ENCODE measurements around the gene TMED9. TPM values are rescaled to one million over a fixed set of nuclear protein-coding genes. Genes with fewer than 3 reads are reported as not detected.

The TMED9 gene
- total and polyA plus RNA-seq, 9 of the 15 experiments (the other 6 are each of a cell fraction or from before 2014, with no cell fraction given): 43.7 to 301 (median 90.0) TPM

DNA sequence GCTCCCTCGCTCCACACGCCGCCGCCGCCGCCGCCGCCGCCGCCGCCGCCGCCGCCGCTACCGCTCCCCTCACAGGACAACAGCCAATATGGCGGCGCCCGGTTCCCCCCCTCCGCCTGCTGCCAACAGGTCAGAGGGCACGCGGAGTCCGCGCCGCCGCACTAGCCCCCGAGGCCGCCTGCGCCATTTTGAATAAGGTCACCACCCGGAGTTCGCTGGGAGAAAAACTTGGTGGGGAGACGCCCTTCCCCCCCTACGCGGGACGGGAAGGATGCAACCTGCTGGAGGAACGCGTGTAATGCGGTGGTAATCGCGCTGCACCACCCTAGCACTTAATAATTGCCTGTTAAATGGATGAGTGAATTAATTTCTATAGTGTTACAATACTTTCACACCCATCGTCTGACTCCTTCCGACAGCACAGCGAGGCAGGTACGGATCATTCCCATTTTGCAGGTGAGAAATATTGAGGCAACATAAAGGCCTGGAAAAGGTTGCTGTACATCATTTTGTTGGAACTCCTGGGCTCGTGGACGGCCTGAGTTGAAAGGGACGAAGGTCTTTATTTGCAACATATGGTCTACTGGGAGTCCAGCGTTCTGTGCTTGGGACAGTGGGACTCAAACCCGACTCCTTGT is 37.4 kb upstream of the TMED9 start, which contains the start of gene FAM193B (continued):
- TF ChIP-seq, protein P1, sequence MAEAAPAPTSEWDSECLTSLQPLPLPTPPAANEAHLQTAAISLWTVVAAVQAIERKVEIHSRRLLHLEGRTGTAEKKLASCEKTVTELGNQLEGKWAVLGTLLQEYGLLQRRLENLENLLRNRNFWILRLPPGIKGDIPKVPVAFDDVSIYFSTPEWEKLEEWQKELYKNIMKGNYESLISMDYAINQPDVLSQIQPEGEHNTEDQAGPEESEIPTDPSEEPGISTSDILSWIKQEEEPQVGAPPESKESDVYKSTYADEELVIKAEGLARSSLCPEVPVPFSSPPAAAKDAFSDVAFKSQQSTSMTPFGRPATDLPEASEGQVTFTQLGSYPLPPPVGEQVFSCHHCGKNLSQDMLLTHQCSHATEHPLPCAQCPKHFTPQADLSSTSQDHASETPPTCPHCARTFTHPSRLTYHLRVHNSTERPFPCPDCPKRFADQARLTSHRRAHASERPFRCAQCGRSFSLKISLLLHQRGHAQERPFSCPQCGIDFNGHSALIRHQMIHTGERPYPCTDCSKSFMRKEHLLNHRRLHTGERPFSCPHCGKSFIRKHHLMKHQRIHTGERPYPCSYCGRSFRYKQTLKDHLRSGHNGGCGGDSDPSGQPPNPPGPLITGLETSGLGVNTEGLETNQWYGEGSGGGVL (CRISPR knock-in tag; IDR thresholded peaks at IDR 0.05): no peak
- TF ChIP-seq KDM1A (IDR thresholded peaks at IDR 0.05): peak; percentile 85 to 88
- TF ChIP-seq ARNT (IDR thresholded peaks at IDR 0.05): 0 out of 4 replicates have a peak, but pooled peaks of 1 of the 2 experiments have one; percentile 23
- no peak for TF ChIP-seq ZNF174 (CRISPR knock-in tag; IDR thresholded peaks at IDR 0.05)
- TF ChIP-seq BRCA1 (IDR thresholded peaks at IDR 0.05): no peak
- no peak for TF ChIP-seq BRCA1 (CRISPR knock-in tag; IDR thresholded peaks at IDR 0.05)
- peak; percentile 83 for TF ChIP-seq POLR2G (IDR thresholded peaks at IDR 0.05; ENCODE audit: low read depth, low read length)
- TF ChIP-seq, protein P2, sequence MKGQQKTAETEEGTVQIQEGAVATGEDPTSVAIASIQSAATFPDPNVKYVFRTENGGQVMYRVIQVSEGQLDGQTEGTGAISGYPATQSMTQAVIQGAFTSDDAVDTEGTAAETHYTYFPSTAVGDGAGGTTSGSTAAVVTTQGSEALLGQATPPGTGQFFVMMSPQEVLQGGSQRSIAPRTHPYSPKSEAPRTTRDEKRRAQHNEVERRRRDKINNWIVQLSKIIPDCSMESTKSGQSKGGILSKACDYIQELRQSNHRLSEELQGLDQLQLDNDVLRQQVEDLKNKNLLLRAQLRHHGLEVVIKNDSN (CRISPR knock-in tag; IDR thresholded peaks at IDR 0.05): 0 out of 2 replicates have a peak, but pooled peaks have one; percentile 30
- TF ChIP-seq, protein P3, sequence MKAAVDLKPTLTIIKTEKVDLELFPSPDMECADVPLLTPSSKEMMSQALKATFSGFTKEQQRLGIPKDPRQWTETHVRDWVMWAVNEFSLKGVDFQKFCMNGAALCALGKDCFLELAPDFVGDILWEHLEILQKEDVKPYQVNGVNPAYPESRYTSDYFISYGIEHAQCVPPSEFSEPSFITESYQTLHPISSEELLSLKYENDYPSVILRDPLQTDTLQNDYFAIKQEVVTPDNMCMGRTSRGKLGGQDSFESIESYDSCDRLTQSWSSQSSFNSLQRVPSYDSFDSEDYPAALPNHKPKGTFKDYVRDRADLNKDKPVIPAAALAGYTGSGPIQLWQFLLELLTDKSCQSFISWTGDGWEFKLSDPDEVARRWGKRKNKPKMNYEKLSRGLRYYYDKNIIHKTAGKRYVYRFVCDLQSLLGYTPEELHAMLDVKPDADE (conservative IDR thresholded peaks at IDR 0.05; ENCODE audit: control insufficient read depth, low read depth, low read length): peak; percentile 81
- TF ChIP-seq, protein P4, sequence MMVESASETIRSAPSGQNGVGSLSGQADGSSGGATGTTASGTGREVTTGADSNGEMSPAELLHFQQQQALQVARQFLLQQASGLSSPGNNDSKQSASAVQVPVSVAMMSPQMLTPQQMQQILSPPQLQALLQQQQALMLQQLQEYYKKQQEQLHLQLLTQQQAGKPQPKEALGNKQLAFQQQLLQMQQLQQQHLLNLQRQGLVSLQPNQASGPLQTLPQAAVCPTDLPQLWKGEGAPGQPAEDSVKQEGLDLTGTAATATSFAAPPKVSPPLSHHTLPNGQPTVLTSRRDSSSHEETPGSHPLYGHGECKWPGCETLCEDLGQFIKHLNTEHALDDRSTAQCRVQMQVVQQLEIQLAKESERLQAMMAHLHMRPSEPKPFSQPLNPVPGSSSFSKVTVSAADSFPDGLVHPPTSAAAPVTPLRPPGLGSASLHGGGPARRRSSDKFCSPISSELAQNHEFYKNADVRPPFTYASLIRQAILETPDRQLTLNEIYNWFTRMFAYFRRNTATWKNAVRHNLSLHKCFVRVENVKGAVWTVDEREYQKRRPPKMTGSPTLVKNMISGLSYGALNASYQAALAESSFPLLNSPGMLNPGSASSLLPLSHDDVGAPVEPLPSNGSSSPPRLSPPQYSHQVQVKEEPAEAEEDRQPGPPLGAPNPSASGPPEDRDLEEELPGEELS (CRISPR knock-in tag; IDR thresholded peaks at IDR 0.05; ENCODE audit: borderline replicate concordance): no peak
- peak; percentile 44 to 63; a peak in 2 of 4 replicates for TF ChIP-seq FOXK2 (conservative IDR thresholded peaks at IDR 0.05 in 1 of 2, IDR thresholded peaks at IDR 0.05 in 1 of 2; ENCODE audit: low read depth in 2 of 2)
- TF ChIP-seq, protein P5, sequence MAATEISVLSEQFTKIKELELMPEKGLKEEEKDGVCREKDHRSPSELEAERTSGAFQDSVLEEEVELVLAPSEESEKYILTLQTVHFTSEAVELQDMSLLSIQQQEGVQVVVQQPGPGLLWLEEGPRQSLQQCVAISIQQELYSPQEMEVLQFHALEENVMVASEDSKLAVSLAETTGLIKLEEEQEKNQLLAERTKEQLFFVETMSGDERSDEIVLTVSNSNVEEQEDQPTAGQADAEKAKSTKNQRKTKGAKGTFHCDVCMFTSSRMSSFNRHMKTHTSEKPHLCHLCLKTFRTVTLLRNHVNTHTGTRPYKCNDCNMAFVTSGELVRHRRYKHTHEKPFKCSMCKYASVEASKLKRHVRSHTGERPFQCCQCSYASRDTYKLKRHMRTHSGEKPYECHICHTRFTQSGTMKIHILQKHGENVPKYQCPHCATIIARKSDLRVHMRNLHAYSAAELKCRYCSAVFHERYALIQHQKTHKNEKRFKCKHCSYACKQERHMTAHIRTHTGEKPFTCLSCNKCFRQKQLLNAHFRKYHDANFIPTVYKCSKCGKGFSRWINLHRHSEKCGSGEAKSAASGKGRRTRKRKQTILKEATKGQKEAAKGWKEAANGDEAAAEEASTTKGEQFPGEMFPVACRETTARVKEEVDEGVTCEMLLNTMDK (IDR thresholded peaks at IDR 0.05; ENCODE audit: borderline replicate concordance, insufficient read depth, low read depth, low read length, poor library complexity, severe bottlenecking): no peak
- TF ChIP-seq NR2C1 (IDR thresholded peaks at IDR 0.05): peak; percentile 98
- peak; percentile 99 for TF ChIP-seq NR2C1 (tag; IDR thresholded peaks at IDR 0.05)
- TF ChIP-seq BCOR (IDR thresholded peaks at IDR 0.05): peak; percentile 98
- peak; percentile 63; the same call in 1 of the 2 replicates for TF ChIP-seq RB1 (IDR thresholded peaks at IDR 0.05; ENCODE audit: low read depth)
- TF ChIP-seq, protein P6, sequence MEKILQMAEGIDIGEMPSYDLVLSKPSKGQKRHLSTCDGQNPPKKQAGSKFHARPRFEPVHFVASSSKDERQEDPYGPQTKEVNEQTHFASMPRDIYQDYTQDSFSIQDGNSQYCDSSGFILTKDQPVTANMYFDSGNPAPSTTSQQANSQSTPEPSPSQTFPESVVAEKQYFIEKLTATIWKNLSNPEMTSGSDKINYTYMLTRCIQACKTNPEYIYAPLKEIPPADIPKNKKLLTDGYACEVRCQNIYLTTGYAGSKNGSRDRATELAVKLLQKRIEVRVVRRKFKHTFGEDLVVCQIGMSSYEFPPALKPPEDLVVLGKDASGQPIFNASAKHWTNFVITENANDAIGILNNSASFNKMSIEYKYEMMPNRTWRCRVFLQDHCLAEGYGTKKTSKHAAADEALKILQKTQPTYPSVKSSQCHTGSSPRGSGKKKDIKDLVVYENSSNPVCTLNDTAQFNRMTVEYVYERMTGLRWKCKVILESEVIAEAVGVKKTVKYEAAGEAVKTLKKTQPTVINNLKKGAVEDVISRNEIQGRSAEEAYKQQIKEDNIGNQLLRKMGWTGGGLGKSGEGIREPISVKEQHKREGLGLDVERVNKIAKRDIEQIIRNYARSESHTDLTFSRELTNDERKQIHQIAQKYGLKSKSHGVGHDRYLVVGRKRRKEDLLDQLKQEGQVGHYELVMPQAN (IDR thresholded peaks at IDR 0.05; ENCODE audit: borderline replicate concordance): 0 out of 2 replicates have a peak, but pooled peaks have one; percentile 21

Measured in K562 (cell line).